Measurements from ENCODE around the gene GPR15. TPM values are rescaled to one million over a fixed set of nuclear protein-coding genes. Genes with fewer than 3 reads are reported as not detected.

GPR15 gene
- total RNA-seq, 1 experiment from 2014 or later, result not detected

GRCh38 chr3:98501863-98502576, 29.8 kb upstream of the GPR15 start:
- H3K9me3 ChIP-seq (ENCODE audit: insufficient read depth, low read depth), result no peaks in the 10 kb centered on the region
- H3K79me2 ChIP-seq (ENCODE audit: low read depth), result no peaks in the 10 kb centered on the region
- H3K27ac ChIP-seq, result no peak overlapping the region
- no peaks in the 10 kb centered on the region for H3K27me3 ChIP-seq (ENCODE audit: insufficient read depth, low read depth)
- H3K4me2 ChIP-seq, result no peak overlapping the region
- TF ChIP-seq CTCF (conservative IDR thresholded peaks at IDR 0.05), result no peak
- no peak for TF ChIP-seq EZH2 (IDR thresholded peaks at IDR 0.05; ENCODE audit: low read depth)
- H2AFZ ChIP-seq, result peak overlapping the region; percentile 5; the same call in 1 of the 2 replicates
- peaks cover 3% of the 10 kb centered on the region; the same call in 1 of the 2 replicates for H3K9me2 ChIP-seq (ENCODE audit: insufficient read depth)
- H4K20me1 ChIP-seq (ENCODE audit: insufficient read depth), result no peaks in the 10 kb centered on the region
- no peaks in the 10 kb centered on the region for H3K36me3 ChIP-seq (ENCODE audit: low read depth)
- H3K4me3 ChIP-seq, result no peak overlapping the region
- intact Hi-C loops (cut with micrococcal nuclease; ENCODE audit: unreplicated experiment), result no loop called here
- H3F3A ChIP-seq (ENCODE audit: insufficient read depth, low read depth), result peaks cover 6% of the 10 kb centered on the region; the same call in 1 of the 2 replicates
- POLR2A ChIA-PET (ENCODE audit: unreplicated experiment), result interaction anchor here (0.9 kb wide), 1 partner anchor 21 kb away, joined by 5 read pairs; the partner anchor contains the start of gene CLDND1
- H3K4me1 ChIP-seq (replicated peaks; ENCODE audit: insufficient read depth), result peaks cover 14% of the 10 kb centered on the region; the same call in 1 of the 2 replicates
- DNase-seq, result no peak
- CTCF ChIA-PET, result no interaction called here
- BruUV-seq (replicated peaks), result no TSS peak

- ChIA-PET CTCF (interaction anchor here (1.1 kb wide), 1 partner anchor 21 kb away, joined by 3 read pairs; no protein-coding TSS in a partner anchor), POLR2A (ENCODE audit: unreplicated experiment) (no interaction called here)
- Histone ChIP-seq H3K9me2 (ENCODE audit: insufficient read depth) (peaks cover 3% of the 10 kb centered on the region; the same call in 1 of the 2 replicates), H2AFZ (no peak overlapping the region), H4K20me1 (ENCODE audit: insufficient read depth) (no peaks in the 10 kb centered on the region), H3F3A (ENCODE audit: insufficient read depth, low read depth) (peaks cover 6% of the 10 kb centered on the region; the same call in 1 of the 2 replicates), H3K9me3 (ENCODE audit: insufficient read depth, low read depth) (no peaks in the 10 kb centered on the region; the same call in 1 of the 2 replicates), H3K27ac (no peak overlapping the region), H3K4me1 (replicated peaks; ENCODE audit: insufficient read depth) (peaks cover 14% of the 10 kb centered on the region; the same call in 1 of the 2 replicates), H3K36me3 (ENCODE audit: low read depth) (no peaks in the 10 kb centered on the region), H3K79me2 (ENCODE audit: low read depth) (no peaks in the 10 kb centered on the region), H3K4me2 (no peak overlapping the region), H3K4me3 (no peak overlapping the region), H3K27me3 (ENCODE audit: insufficient read depth, low read depth) (no peaks in the 10 kb centered on the region)
- BruUV-seq (replicated peaks), result no TSS peak
- TF ChIP-seq EZH2 (IDR thresholded peaks at IDR 0.05; ENCODE audit: low read depth) (no peak), CTCF (conservative IDR thresholded peaks at IDR 0.05) (no peak)
- DNase-seq, result no peak
- intact Hi-C loops (cut with micrococcal nuclease; ENCODE audit: unreplicated experiment), result no loop called here
These were observed 27.2 kb upstream of the GPR15 start for GRCh38 chr3:98504539-98504938.

- H3K9me3 ChIP-seq (ENCODE audit: insufficient read depth, low read depth), result no peaks in the 10 kb centered on the region; the same call in 1 of the 2 replicates
- no peak overlapping the region for H3K4me2 ChIP-seq
- no peaks in the 10 kb centered on the region for H4K20me1 ChIP-seq (ENCODE audit: insufficient read depth)
- no peaks in the 10 kb centered on the region for H3K79me2 ChIP-seq (ENCODE audit: low read depth)
- H3K9me2 ChIP-seq (ENCODE audit: insufficient read depth), result no peaks in the 10 kb centered on the region
- no peak for DNase-seq
- POLR2A ChIA-PET (ENCODE audit: unreplicated experiment), result no interaction called here
- TF ChIP-seq CTCF (conservative IDR thresholded peaks at IDR 0.05) (no peak), EZH2 (IDR thresholded peaks at IDR 0.05; ENCODE audit: low read depth) (no peak)
- no peaks in the 10 kb centered on the region for H3K36me3 ChIP-seq (ENCODE audit: low read depth)
- H3K4me3 ChIP-seq, result no peak overlapping the region
- intact Hi-C loops (cut with micrococcal nuclease; ENCODE audit: unreplicated experiment), result no loop called here
- CTCF ChIA-PET, result no interaction called here
- no TSS peak for BruUV-seq (replicated peaks)
- H2AFZ ChIP-seq, result no peak overlapping the region
- H3K4me1 ChIP-seq (replicated peaks; ENCODE audit: insufficient read depth), result peaks cover 29% of the 10 kb centered on the region
- H3K27ac ChIP-seq, result no peak overlapping the region
- no peaks in the 10 kb centered on the region for H3K27me3 ChIP-seq (ENCODE audit: insufficient read depth, low read depth)
- peaks cover 22% of the 10 kb centered on the region for H3F3A ChIP-seq (ENCODE audit: insufficient read depth, low read depth)
These were observed 23.2 kb upstream of the GPR15 start for GRCh38 chr3:98508582-98508981.

Measured in PC-9 (cell line).